ENCODE data around the gene SLC44A1. TPM values are rescaled to one million over a fixed set of nuclear protein-coding genes. Genes with fewer than 3 reads are reported as not detected.

Gene SLC44A1
- total RNA-seq, 1 donor from 2014 or later = 48.7 TPM

DNA sequence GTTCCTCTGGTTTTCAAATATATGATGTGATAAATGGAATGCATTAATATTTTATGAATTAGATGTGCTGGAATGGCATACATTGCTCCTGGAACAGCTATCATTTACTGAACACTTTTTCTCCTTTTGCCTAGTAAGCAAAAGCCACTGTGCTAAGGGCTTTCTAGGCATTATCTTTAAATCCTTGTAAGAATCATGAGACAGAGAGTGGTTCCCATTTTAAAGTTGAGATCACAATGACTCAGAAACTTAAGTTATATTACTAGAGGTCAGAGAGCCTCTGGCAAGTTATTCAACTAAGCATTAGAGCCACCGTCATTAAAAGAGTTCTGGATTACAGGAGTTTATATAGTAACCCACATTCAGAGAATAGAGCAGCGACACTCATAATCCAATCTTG is 176.7 kb downstream of the SLC44A1 start:
- TF ChIP-seq, protein P1, sequence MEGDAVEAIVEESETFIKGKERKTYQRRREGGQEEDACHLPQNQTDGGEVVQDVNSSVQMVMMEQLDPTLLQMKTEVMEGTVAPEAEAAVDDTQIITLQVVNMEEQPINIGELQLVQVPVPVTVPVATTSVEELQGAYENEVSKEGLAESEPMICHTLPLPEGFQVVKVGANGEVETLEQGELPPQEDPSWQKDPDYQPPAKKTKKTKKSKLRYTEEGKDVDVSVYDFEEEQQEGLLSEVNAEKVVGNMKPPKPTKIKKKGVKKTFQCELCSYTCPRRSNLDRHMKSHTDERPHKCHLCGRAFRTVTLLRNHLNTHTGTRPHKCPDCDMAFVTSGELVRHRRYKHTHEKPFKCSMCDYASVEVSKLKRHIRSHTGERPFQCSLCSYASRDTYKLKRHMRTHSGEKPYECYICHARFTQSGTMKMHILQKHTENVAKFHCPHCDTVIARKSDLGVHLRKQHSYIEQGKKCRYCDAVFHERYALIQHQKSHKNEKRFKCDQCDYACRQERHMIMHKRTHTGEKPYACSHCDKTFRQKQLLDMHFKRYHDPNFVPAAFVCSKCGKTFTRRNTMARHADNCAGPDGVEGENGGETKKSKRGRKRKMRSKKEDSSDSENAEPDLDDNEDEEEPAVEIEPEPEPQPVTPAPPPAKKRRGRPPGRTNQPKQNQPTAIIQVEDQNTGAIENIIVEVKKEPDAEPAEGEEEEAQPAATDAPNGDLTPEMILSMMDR (IDR thresholded peaks at IDR 0.05; ENCODE audit: unreplicated experiment) = no peak
- Mint-ChIP-seq H3K9me3 (ENCODE audit: low read depth) (no peaks in the 10 kb centered on the region), H3K4me1 (ENCODE audit: low read depth) (peaks cover 14% of the 10 kb centered on the region), H3K27me3 (no peaks in the 10 kb centered on the region), H3K36me3 (ENCODE audit: insufficient read depth) (no peaks in the 10 kb centered on the region), H3K27ac (no peak overlapping the region), H3K4me3 (ENCODE audit: low read depth) (no peak overlapping the region)
- no peak for DNase-seq (ENCODE audit: low spot score, unreplicated experiment)

DNA sequence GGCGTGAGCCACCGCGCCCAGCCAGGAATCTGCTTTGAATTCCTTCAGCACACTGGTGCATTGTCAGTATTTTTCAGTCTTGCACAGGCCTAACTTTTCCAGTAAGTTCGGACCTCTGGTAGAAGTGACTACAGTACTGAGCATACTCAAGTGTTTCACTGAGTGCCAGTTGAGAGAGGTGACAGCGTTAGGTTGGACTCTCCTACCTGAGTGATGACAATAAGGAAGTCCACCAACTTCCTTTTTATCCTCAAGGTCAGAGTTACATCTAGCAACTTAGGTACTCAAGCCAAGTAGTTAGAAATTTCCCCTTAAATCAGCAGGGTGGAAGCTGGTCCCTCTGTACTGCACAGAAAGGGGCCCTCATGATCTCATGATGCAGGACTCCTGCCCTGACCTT is 177.4 kb downstream of the SLC44A1 start:
- no peak overlapping the region for H3K27ac Mint-ChIP-seq
- no peaks in the 10 kb centered on the region for H3K27me3 Mint-ChIP-seq
- H3K4me3 Mint-ChIP-seq (ENCODE audit: low read depth) = no peak overlapping the region
- TF ChIP-seq, protein P1 (IDR thresholded peaks at IDR 0.05; ENCODE audit: unreplicated experiment) = no peak
- no peaks in the 10 kb centered on the region for H3K9me3 Mint-ChIP-seq (ENCODE audit: low read depth)
- no peak for DNase-seq (ENCODE audit: low spot score, unreplicated experiment)
- H3K36me3 Mint-ChIP-seq (ENCODE audit: insufficient read depth) = no peaks in the 10 kb centered on the region
- H3K4me1 Mint-ChIP-seq (ENCODE audit: low read depth) = peaks cover 14% of the 10 kb centered on the region

DNA sequence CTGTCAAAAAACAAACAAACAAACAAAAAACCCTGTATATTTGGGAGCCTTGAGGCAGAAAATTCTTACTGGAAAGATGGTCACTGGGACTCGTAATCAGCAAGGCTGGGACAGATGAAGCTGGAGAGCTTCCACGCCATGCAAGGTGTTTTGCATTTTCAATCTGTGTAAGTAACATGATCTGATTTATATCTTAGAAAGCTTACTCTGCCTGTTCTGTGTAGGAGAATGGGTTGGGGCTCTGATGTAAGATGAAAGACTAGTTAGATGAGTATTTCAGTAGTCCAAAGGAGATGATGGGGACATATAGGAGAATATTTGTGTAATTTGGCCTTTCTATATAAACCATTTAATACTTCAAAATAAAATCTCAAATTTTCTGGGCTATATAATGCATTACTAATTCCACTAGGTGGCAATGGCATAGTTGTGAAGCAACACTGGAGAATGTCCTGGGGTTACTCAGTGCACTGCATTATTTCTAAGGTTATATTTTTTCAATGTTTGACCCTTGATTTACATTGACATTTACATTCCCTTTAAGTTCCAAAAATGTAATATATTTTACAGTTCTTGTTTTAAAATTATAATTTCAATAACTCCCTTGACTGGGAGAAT is 181.5 kb downstream of the SLC44A1 start:
- Mint-ChIP-seq H3K27ac (no peak overlapping the region), H3K4me3 (ENCODE audit: low read depth) (no peak overlapping the region), H3K4me1 (ENCODE audit: low read depth) (peaks cover 2% of the 10 kb centered on the region), H3K36me3 (ENCODE audit: insufficient read depth) (no peaks in the 10 kb centered on the region), H3K9me3 (ENCODE audit: low read depth) (no peaks in the 10 kb centered on the region), H3K27me3 (no peaks in the 10 kb centered on the region)
- DNase-seq (ENCODE audit: low spot score, unreplicated experiment) = no peak
- TF ChIP-seq, protein P1 (IDR thresholded peaks at IDR 0.05; ENCODE audit: unreplicated experiment) = peak; percentile 50

DNA sequence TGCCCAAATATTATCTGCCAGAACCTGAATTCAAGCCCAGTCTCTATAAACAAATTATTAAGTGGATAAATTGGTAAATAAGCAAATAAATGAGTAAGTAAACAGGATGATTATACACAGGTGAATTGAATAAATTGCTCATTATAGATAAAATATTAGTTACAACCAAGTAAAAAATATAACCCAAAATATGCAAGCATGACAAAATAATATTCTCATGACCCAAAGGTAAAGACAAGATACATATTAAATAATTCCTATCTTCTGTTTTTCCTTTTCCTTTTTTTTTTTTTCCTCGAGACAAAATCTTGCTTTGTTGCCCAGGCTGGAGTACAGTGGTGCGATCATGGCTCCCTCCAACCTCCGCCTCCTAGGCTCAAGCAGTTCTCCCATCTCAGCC is 182.2 kb downstream of the SLC44A1 start:
- Mint-ChIP-seq H3K36me3 (ENCODE audit: insufficient read depth) (no peaks in the 10 kb centered on the region), H3K27me3 (no peaks in the 10 kb centered on the region), H3K4me1 (ENCODE audit: low read depth) (peaks cover 2% of the 10 kb centered on the region), H3K4me3 (ENCODE audit: low read depth) (no peak overlapping the region), H3K9me3 (ENCODE audit: low read depth) (no peaks in the 10 kb centered on the region), H3K27ac (no peak overlapping the region)
- DNase-seq (ENCODE audit: low spot score, unreplicated experiment) = no peak
- TF ChIP-seq, protein P1 (IDR thresholded peaks at IDR 0.05; ENCODE audit: unreplicated experiment) = no peak

DNA sequence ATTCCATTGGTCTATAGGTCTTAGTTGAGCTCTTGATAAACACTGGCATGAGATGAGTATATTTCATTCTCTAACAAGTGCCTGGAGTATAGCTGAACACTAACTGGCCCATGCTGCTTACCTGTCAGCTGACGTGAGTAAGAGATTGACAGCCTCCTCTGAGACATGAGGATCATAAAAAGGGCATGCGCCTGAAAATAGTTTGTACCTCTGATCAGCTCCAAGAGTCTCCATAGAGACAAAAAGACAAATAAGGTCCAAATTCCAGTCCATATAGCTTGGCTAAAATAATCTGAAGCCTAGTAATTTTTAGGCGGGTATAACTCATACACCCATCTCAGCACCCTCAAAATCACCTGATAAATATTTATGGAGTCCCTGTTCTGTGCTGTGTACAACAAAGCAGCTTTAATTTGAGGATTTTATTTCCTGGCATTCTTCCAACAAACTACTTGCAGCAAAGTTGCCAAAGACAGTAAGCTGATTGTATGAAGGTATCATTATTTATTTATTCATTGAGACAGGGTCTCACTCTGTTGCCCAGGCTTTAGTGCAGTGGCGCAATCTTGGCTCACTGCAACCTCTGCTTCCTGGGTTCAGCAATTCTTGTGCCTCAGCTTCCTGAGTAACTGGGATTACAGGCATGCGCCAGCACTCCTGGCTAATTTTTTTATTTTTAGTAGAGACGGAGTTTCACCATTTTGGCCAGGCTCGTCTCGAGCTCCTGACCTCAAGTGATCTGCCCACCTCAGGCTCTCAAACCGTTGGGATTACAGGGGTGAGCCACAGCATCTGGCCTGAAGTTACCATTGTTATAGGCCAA is 187.2 kb downstream of the SLC44A1 start:
- Mint-ChIP-seq H3K27me3 (no peaks in the 10 kb centered on the region), H3K27ac (peak overlapping the region; percentile 41), H3K4me1 (ENCODE audit: low read depth) (peaks cover 15% of the 10 kb centered on the region), H3K9me3 (ENCODE audit: low read depth) (peaks cover 6% of the 10 kb centered on the region), H3K4me3 (ENCODE audit: low read depth) (no peak overlapping the region), H3K36me3 (ENCODE audit: insufficient read depth) (peaks cover 3% of the 10 kb centered on the region)
- DNase-seq (ENCODE audit: low spot score, unreplicated experiment) = no peak
- TF ChIP-seq, protein P1 (IDR thresholded peaks at IDR 0.05; ENCODE audit: unreplicated experiment) = no peak
